Esophagus muscularis mucosa (tissue), 4 donors: ENCODE results near the gene ME3. TPM values are rescaled to one million over a fixed set of nuclear protein-coding genes. Genes with fewer than 3 reads are reported as not detected.

Source experiments
- DNase-seq: peaks from one replicate; pipeline ENCODE4 v3.0.0-alpha.2; 2017; ENCODE audit errors: extremely low spot score
- H3K27ac ChIP-seq, 4 donors: fragments of 200-600 bp; sonication (generic); replicated peaks in 1 of 4; 1 replicate in 3 of 4; 2 replicates in 1 of 4; pipeline ENCODE4 v1.5.1; 2016 to 2019; ENCODE audit warnings: mild to moderate bottlenecking in 1 of 4
- H3K27me3 ChIP-seq, 4 donors: fragments of 200-600 bp; sonication (generic); one replicate each; pipeline versions ENCODE4 v1.5.1 to v1.6.0; 2016 to 2019
- H3K36me3 ChIP-seq, 4 donors: fragments of 200-600 bp; sonication (generic); one replicate each; pipeline ENCODE4 v1.5.1; 2016 to 2019
- H3K4me1 ChIP-seq, 4 donors: fragments of 200-600 bp; sonication (generic); one replicate each; pipeline ENCODE4 v1.5.1; 2016 to 2019
- H3K4me3 ChIP-seq, 4 donors: fragments of 200-600 bp; sonication (generic); 1 replicate in 2 of 4; 2 replicates in 2 of 4; pipeline ENCODE4 v1.5.1; 2016 to 2019; ENCODE audit warnings: mild to moderate bottlenecking in 4 of 4, moderate library complexity in 1 of 4
- H3K9me3 ChIP-seq, 4 donors: fragments of 200-600 bp; sonication (generic); 1 replicate in 3 of 4; 2 replicates in 1 of 4; pipeline ENCODE4 v1.5.1; 2016 to 2019
- EP300 ChIP-seq: sonication (generic); formaldehyde crosslinking; IDR thresholded peaks from one replicate; pipeline ENCODE4 v1.6.1; 2017; ENCODE audit warnings: antibody characterized with exemption
- POLR2A ChIP-seq: fragments of 450-650 bp; IDR thresholded peaks from one replicate; pipeline ENCODE4 v1.6.1; 2017; ENCODE audit warnings: antibody characterized with exemption, moderate library complexity, mild to moderate bottlenecking, low read depth
- POLR2AphosphoS5 ChIP-seq, 2 donors: sonication (generic); formaldehyde crosslinking; IDR thresholded peaks; one replicate each; pipeline ENCODE4 v1.6.1; 2017; ENCODE audit warnings: antibody characterized with exemption in 2 of 2
- WGBS: methylation state at CpG from one replicate; pipeline ENCODE4 v1.1.5; 2018; 5-methylcytosine and 5-hydroxymethylcytosine counted together
- intact Hi-C: fragments of 100-400 bp; cut with DNase I; formaldehyde crosslinking; loops from one replicate; pipeline ENCODE4 v1.15.1; 2023
- total RNA-seq, 4 donors: library from RNA; depleted of rRNA; stranded (reverse); fragments of >200 nt; gene quantifications; one replicate each; pipeline versions ENCODE4 v1.1.0 to v1.2.1, GENCODE V29; 2016
- TF ChIP-seq, protein P1 (sequence below), 3 experiments: fragments of 200-600 bp in 2 of 3; fragments of 450-650 bp in 1 of 3; sonication (generic) in 2 of 3; IDR thresholded peaks; one replicate each; pipeline ENCODE4 v1.5.1; 2017 to 2019; ENCODE audit warnings: antibody characterized with exemption in 3 of 3, mild to moderate bottlenecking in 2 of 3, moderate library complexity in 1 of 3

ME3 gene
- total RNA-seq, 4 donors from 2014 or later: 20.4 to 50.1 (median 26.2) TPM

DNA sequence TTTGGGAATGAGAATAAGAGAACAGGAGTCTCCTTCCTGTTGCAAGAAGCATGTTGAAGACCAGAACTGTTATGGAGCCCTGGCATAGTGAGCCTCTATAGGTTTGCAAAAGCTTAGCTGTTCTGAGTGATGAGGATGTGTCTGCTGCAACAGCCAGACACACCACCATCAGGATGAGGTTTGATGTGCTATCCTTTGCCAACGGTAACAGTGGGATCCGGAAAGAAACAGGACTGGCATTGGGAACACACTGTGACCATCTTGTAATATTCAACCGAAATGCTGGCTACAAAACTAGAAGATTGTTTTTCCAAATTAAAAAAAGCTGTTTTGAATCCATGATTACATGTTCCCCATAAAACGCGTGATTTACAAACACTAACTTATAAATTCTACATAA, 117.0 kb downstream of the ME3 start:
- peaks cover 0 to 8% (median 2%) of the 10 kb centered on the region in 4 donors for H3K36me3 ChIP-seq
- intact Hi-C loops: no loop called here
- TF ChIP-seq, protein P1, sequence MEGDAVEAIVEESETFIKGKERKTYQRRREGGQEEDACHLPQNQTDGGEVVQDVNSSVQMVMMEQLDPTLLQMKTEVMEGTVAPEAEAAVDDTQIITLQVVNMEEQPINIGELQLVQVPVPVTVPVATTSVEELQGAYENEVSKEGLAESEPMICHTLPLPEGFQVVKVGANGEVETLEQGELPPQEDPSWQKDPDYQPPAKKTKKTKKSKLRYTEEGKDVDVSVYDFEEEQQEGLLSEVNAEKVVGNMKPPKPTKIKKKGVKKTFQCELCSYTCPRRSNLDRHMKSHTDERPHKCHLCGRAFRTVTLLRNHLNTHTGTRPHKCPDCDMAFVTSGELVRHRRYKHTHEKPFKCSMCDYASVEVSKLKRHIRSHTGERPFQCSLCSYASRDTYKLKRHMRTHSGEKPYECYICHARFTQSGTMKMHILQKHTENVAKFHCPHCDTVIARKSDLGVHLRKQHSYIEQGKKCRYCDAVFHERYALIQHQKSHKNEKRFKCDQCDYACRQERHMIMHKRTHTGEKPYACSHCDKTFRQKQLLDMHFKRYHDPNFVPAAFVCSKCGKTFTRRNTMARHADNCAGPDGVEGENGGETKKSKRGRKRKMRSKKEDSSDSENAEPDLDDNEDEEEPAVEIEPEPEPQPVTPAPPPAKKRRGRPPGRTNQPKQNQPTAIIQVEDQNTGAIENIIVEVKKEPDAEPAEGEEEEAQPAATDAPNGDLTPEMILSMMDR (IDR thresholded peaks at IDR 0.05): no peak
- no peak for TF ChIP-seq POLR2A
- TF ChIP-seq EP300: no peak
- no peak for TF ChIP-seq POLR2AphosphoS5 (IDR thresholded peaks at IDR 0.05)
- H3K9me3 ChIP-seq: no peaks in the 10 kb centered on the region
- H3K27me3 ChIP-seq: no peaks in the 10 kb centered on the region
- WGBS: 94% methylated on average over 5 of the region's 5 CpGs
- no peak overlapping the region for H3K4me3 ChIP-seq
- peaks cover 47 to 71% (median 50%) of the 10 kb centered on the region in 4 donors for H3K4me1 ChIP-seq
- DNase-seq: no peak
- no peak overlapping the region for H3K27ac ChIP-seq

DNA sequence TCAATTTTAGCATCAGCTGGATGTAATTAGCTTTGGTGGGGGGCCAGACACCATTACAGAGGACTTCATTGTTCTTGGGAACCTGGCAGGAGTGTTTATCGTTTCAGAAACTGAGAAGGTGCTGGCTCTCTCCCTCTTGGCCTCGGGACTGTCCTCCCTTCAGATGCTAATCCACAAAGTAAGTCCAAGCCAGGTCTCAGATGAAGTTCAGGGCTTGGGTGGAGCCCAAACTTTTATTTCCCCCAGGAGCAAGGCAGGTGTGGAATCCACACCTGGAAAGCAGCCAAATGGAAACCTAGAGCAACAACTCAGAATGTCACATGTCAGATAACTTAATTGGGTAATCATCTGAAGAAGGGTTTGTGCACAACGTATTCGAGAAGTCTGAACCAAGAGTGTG, 119.2 kb downstream of the ME3 start:
- H3K9me3 ChIP-seq: no peaks in the 10 kb centered on the region
- TF ChIP-seq POLR2AphosphoS5 (IDR thresholded peaks at IDR 0.05): no peak
- no peak for TF ChIP-seq EP300
- TF ChIP-seq, protein P1 (IDR thresholded peaks at IDR 0.05): no peak
- no peak for TF ChIP-seq POLR2A
- no peak for DNase-seq
- peaks cover 0 to 8% (median 2%) of the 10 kb centered on the region in 4 donors for H3K36me3 ChIP-seq
- H3K27ac ChIP-seq: peak overlapping the region in 1 of 4 donors; percentile 28
- H3K4me3 ChIP-seq: no peak overlapping the region
- H3K27me3 ChIP-seq: no peaks in the 10 kb centered on the region
- 85% methylated on average over 4 of the region's 4 CpGs for WGBS
- intact Hi-C loops: no loop called here
- H3K4me1 ChIP-seq: peaks cover 44 to 74% (median 48%) of the 10 kb centered on the region in 4 donors

DNA sequence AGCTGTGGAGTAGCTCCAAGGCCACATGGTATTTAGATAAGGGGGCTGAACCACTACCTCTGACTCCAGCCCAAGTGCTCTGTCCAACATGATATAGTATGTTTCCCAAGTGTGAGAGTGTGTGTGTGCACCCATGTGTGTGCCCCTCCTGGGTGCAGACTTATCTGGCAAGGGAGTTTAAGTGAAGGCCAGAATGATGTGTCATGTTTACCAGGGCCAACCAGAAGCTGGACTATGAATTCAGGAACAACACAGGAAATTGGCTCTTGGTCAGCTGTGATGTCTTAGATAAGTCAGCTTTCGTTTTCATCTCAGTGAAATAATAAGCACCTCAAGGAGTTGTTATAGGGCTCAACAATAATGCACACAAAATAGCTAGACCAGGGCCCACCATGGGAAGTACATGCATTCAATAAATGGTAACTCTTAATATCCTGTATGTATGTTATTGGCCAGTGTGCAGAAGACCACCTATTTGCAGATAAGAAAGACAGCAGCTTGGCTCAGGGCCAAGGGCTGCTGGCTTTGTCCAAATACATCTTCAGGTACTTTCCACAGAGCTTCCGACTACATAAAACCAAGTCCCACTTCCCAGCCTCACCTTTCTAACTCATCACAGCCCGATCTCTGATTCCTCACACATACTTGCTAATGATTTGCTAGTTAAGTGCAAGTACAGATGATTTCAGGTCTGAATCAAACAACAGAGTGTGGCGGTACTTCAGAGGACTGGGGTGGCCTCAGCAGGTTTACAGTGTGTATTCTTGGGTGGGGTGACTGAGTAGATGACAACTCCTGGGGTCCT, 120.9 kb downstream of the ME3 start:
- H3K4me3 ChIP-seq: no peak overlapping the region
- intact Hi-C loops: no loop called here
- H3K27ac ChIP-seq: peak overlapping the region; percentile 28 to 54 (median 42)
- peak in 1 of 2 donors; percentile 18 for TF ChIP-seq POLR2AphosphoS5 (IDR thresholded peaks at IDR 0.05)
- TF ChIP-seq, protein P1 (IDR thresholded peaks at IDR 0.05): no peak
- no peak for TF ChIP-seq EP300
- 66% methylated on average over 4 of the region's 4 CpGs for WGBS
- peaks cover 0 to 8% (median 0%) of the 10 kb centered on the region in 4 donors for H3K36me3 ChIP-seq
- no peaks in the 10 kb centered on the region for H3K9me3 ChIP-seq
- H3K27me3 ChIP-seq: no peaks in the 10 kb centered on the region
- H3K4me1 ChIP-seq: peaks cover 41 to 73% (median 58%) of the 10 kb centered on the region in 4 donors
- DNase-seq: no peak

DNA sequence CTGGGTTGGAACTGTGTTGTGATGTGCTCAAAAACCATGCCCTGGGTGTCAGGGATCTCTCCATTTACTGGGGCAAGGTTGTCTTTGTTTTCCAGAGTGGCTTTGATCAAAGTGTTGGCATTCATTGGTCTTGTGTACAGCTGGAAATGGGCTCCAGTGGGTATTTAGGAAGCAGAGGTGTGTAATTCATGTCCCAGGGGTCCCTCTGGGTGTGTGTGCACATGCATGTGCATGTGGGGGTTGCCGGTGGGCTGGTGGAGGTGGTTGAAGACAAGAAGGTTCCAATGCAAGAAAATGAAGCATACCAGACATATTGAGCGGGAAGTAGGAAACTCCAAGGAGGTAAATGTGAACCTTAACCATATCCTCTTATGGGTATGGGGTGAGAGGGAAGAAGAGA, 121.7 kb downstream of the ME3 start:
- intact Hi-C loops: no loop called here
- no peak overlapping the region for H3K4me3 ChIP-seq
- DNase-seq: peak; percentile 57
- no peaks in the 10 kb centered on the region for H3K9me3 ChIP-seq
- WGBS: 100% methylated on average over 2 of the region's 2 CpGs
- peaks cover 41 to 71% (median 56%) of the 10 kb centered on the region in 4 donors for H3K4me1 ChIP-seq
- no peaks in the 10 kb centered on the region for H3K27me3 ChIP-seq
- H3K36me3 ChIP-seq: peaks cover 0 to 8% (median 0%) of the 10 kb centered on the region in 4 donors
- TF ChIP-seq POLR2A (no peak), EP300 (no peak), POLR2AphosphoS5 (IDR thresholded peaks at IDR 0.05) (no peak)
- TF ChIP-seq, protein P1 (IDR thresholded peaks at IDR 0.05): no peak
- H3K27ac ChIP-seq: peak overlapping the region; percentile 23 to 54 (median 28)
